ENCODE data around the gene WNT11. TPM values are rescaled to one million over a fixed set of nuclear protein-coding genes. Genes with fewer than 3 reads are reported as not detected.

Gene WNT11
- 0.18 TPM in 1 of 2 replicates, not detected in the other for total RNA-seq (2021)
- long read RNA-seq, partial matches to known transcripts: 0 of 1 reads
- long read RNA-seq, other reads (novel, unspliced or antisense): 0 of 1 reads

DNA sequence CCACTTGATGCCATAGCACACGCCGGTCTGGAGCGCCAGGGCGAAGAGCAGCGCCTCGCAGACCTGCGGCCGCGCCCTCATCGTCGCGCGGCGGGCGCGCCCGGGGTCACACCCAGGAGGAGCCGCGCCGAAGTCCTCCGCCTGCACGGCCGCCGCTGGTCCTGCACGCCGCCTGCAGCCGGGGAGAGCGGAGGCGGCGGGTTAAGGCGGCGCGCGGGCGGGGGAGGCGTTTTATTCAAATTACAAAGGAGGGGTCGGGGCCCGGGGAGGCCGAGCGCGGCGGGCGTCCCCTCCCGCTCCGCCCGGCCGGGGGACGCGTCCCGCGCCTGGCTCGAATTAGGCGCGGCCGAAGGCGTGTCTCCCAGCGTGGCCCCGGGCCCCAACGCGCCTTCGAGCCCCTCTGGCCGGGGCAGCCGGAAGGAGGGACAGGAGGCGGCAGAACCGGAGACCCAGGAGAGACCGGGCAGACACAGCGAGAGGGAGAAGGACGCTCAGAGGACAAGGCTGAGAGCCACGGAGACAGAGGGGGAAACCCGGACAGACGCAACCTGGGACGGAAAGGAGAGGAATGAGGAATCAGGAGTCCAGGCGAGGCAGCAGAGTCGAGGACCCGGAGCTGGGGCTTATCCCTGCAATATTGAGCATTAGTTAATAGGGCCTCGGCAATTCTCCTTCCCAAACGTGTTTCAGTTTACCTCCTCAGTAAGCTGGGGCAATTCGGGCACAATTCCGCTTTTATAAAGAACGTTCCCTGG lies at the start of gene WNT11:
TSS of gene WNT11 (minus strand) at position 176 of the 755 bp plus-strand sequence. CDS start at position 81, 95 bp downstream.
- H3K9me3 ChIP-seq (ENCODE audit: control insufficient read depth, low read depth, low read length): no peaks in the 10 kb centered on the region
- H2BK12ac ChIP-seq (ENCODE audit: insufficient read length, low read depth, low read length): no peak within 1 kb of the TSS
- no peaks in the 10 kb centered on the region for H4K20me1 ChIP-seq (ENCODE audit: control insufficient read depth, insufficient read depth, insufficient read length)
- H2BK15ac ChIP-seq (ENCODE audit: low read depth, low read length): no peak within 1 kb of the TSS
- no peak within 1 kb of the TSS; the same call in 1 of the 2 replicates for H3K14ac ChIP-seq (ENCODE audit: insufficient read depth, low read length)
- peak; percentile 69 for DNase-seq
- H3K9ac ChIP-seq (ENCODE audit: extremely low read depth, insufficient read length, low read length): no peak within 1 kb of the TSS
- H4K5ac ChIP-seq (ENCODE audit: insufficient read length, low read depth, low read length): no peak within 1 kb of the TSS
- H4K8ac ChIP-seq (replicated peaks; ENCODE audit: insufficient read length, low read depth, low read length): no peak within 1 kb of the TSS
- no peak within 1 kb of the TSS for H2BK120ac ChIP-seq (ENCODE audit: low read depth, low read length, poor library complexity, severe bottlenecking)
- H3K56ac ChIP-seq (ENCODE audit: insufficient read length, low read depth, low read length): no peak within 1 kb of the TSS
- no peak within 1 kb of the TSS for H3K23ac ChIP-seq (ENCODE audit: insufficient read length, low read depth, low read length)
- no peak within 1 kb of the TSS for H2BK5ac ChIP-seq (ENCODE audit: insufficient read length, low read length)
- peaks cover 95% of the 10 kb centered on the region for H3K27me3 Mint-ChIP-seq (ENCODE audit: low read depth)
- TF ChIP-seq, protein P1, sequence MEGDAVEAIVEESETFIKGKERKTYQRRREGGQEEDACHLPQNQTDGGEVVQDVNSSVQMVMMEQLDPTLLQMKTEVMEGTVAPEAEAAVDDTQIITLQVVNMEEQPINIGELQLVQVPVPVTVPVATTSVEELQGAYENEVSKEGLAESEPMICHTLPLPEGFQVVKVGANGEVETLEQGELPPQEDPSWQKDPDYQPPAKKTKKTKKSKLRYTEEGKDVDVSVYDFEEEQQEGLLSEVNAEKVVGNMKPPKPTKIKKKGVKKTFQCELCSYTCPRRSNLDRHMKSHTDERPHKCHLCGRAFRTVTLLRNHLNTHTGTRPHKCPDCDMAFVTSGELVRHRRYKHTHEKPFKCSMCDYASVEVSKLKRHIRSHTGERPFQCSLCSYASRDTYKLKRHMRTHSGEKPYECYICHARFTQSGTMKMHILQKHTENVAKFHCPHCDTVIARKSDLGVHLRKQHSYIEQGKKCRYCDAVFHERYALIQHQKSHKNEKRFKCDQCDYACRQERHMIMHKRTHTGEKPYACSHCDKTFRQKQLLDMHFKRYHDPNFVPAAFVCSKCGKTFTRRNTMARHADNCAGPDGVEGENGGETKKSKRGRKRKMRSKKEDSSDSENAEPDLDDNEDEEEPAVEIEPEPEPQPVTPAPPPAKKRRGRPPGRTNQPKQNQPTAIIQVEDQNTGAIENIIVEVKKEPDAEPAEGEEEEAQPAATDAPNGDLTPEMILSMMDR (conservative IDR thresholded peaks at IDR 0.05): no peak
- H3K4me2 ChIP-seq (ENCODE audit: insufficient read depth, insufficient read length, low read length): peak within 1 kb of the TSS; percentile 49
- H3K4me3 Mint-ChIP-seq: peak within 1 kb of the TSS; percentile 53 to 84
- H3K27me3 ChIP-seq (ENCODE audit: insufficient read depth, low read length): peaks cover 66% of the 10 kb centered on the region
- H2BK20ac ChIP-seq (ENCODE audit: low read depth, low read length, poor library complexity, severe bottlenecking): no peak within 1 kb of the TSS
- H3K27ac ChIP-seq (ENCODE audit: insufficient read length, low read depth, low read length): no peak within 1 kb of the TSS
- H3K79me2 ChIP-seq (ENCODE audit: insufficient read depth, low read length): no peaks in the 10 kb centered on the region
- H3K27ac Mint-ChIP-seq: no peak within 1 kb of the TSS
- no CpG with 5 or more reads among the region's 80 CpGs for WGBS (ENCODE audit: extremely low coverage, insufficient read length, low lambda C conversion rate)
- no peaks in the 10 kb centered on the region; a peak in 1 of 7 replicates for H3K36me3 Mint-ChIP-seq (ENCODE audit: insufficient read depth in 1 of 3, low read depth in 3 of 3)
- peaks cover 28% of the 10 kb centered on the region for H3K23me2 ChIP-seq (ENCODE audit: insufficient read length, low read depth, low read length, poor library complexity, severe bottlenecking)
- no peak within 1 kb of the TSS for H3K4ac ChIP-seq (ENCODE audit: low read depth, low read length)
- no peak within 1 kb of the TSS for H3K18ac ChIP-seq (ENCODE audit: insufficient read length, low read depth, low read length)
- H3T11ph ChIP-seq (ENCODE audit: low read length): no peak within 1 kb of the TSS
- H2AFZ ChIP-seq (ENCODE audit: low read length): no peak within 1 kb of the TSS
- H2AK5ac ChIP-seq (ENCODE audit: insufficient read length, low read length): no peak within 1 kb of the TSS
- peaks cover 0 to 6% of the 10 kb centered on the region in 2 experiments; a peak in 2 of 5 replicates for H3K9me3 Mint-ChIP-seq
- peaks cover 19 to 26% of the 10 kb centered on the region in 2 experiments for H3K4me1 Mint-ChIP-seq
- H4K91ac ChIP-seq (ENCODE audit: insufficient read length, low read depth, low read length): no peak within 1 kb of the TSS
- no peaks in the 10 kb centered on the region for H3K4me1 ChIP-seq (ENCODE audit: insufficient read depth, low read length)
- H3K79me1 ChIP-seq (ENCODE audit: insufficient read depth, low read depth, low read length, poor library complexity, severe bottlenecking): no peaks in the 10 kb centered on the region
